Hypothalamus (tissue), 51 donors: ENCODE results near the gene LRMDA.
A peak's percentile ranks its signal among the peaks of the same experiment; 100 is the strongest.

Experiments used
- DNase-seq, 51 donors: peaks; one replicate each; lab custom pipeline; 2025; lab: John Stamatoyannopoulos, UW

Gene LRMDA

DNA sequence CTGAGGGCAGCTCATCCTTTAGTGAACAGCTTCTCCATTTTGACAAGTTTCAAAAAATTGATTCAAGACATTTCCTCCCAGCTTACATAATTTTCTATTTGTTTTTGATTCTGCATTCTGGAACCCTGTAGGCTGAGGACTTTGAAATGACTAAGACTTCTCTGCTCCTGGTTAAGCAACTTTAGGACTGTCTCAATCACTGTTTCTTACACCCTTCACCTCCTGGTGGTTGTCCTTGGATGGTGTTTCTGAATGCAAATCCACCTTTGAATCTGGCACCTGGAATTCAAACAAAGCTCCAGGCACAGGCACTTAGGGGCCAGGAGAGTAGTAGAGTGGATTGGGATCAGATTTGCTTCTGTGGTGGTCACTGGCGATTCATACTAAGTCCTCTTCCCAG, 595.5 kb downstream of the LRMDA start:
- DNase-seq: no peak

DNA sequence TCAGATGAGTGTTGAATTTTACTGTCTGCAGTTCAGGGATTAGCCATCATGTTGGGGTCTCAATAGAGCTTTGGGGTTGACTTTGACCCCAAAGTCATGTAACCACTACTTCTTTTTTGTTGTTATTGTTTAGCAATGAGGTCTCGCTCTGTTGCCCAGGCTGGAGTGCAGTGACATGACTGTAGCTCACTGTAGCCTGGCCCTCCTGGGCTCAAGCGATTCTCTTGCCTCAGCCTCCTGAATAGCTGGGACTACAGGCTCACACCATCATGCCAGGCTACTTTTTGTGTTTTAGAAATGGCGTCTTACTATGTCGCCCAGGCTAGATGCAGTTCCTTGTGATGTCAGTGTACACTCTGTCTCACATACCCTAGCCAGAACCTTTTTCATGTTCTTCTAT, 598.4 kb downstream of the LRMDA start:
- no peak for DNase-seq

DNA sequence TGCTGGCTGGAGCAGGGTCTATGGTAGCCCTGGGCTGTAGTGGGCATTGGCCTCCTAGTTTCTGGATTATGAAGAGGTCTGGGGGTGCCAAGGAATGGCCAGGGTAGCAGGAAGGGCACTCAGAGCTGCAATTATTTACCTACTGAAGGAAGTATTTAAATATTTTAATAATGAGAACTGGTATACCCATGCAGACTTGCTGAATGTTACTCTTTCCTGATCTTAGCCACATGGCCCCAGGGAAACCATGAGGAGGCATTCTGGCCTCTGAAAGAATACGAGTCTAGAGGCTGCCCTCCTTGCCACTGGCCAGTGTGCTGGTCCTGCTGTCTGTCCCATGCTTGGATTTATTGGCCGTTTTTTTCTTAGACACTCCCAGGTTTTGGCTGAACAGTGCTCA, 599.7 kb downstream of the LRMDA start:
- DNase-seq: no peak

DNA sequence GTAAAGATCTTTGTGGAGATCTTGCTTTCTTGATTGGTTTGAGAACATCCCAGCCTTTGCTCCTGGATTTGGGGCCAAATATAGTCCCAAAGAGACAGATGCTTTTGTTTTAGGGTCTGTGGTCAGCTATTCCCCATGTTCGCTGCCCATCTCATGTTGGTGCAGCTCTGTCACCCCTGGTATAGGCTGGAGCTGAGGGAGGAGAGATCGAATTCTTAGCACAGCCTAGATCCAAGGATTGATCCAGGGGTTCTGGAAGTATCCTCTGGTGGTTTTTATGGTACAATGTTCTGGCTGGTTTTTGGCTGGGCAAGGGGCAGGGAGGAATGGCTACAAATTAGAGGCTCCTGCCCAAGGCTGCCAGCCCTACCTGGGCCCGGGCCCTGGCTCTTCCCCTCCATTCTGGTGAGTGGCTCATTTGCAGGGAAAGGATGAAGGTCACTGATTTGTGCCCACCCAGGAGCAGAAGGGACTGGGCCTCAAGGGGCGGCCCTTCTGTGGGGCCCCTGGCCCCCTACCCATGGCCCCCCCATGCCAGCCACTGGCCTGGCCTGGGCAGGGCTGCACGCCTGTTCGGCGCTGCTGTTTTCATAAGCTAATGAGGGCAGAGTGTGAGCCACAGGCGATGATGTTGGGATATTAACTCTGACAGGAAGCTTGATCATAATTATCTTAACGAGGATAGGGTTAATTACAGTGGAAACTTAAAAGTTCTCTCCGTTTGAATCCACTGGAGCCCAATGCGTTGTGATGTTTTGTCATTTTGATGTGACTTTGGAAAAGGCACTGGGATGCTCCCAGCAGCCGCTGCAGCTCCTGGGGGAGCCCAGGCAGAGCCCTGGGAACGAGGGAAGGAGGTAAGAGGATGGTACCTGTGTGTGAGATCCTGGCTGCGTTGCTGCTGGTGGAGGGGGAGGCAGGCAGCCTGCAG, 600.6 kb downstream of the LRMDA start:
- DNase-seq: no peak

DNA sequence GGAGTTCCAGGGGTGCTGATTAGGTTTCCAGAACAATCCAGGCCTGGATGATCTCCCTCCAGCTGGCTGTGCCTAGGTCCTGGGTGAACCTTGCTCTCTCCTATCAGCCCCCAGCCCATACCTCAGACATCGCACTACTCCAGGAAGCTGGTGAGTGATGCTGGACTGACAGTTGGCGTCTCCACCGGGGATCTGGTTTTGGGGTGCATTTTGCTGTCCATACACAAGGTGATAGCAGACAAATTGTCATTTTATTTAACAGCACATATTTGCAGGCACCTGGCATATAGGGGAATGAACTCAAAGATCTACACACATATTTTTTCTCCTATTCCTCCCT, 601.2 kb downstream of the LRMDA start:
- DNase-seq: no peak

DNA sequence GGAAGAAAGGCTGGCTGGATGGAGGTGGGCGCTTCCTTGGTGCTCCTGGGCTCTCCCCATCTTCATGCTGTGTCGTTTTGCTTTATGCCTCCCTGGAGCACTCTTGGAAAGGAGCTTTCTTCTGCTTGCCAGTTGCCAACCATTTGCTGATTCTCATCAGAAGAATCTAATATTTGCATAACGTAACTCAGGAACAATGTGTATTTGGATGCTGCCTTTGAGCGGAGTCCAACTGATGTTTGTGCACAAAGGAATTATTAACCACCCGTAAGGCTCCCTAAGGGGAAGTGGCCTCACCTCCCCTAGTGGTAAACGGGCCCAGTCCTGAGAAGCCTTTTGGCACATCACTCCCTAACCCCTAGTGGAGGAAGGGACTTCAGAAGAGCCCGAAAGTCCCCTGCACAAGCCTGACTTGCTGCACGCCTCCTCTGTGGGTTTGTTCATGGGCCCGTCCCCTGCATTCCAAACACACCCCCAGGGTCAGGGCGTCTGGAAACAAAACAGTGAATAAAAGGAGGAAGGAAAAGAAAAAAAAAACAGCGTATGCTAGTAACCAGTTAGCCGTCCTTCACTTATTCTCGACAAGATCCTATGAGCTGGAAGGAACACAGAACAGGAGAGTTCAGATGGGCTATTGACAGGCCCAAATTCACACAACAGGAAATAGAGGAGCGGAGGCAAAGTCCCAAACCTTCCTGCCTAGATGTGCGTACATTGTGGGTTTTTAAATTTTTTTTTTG, 602.2 kb downstream of the LRMDA start:
- peak in 2 of 51 donors; percentile 2 to 8 for DNase-seq

DNA sequence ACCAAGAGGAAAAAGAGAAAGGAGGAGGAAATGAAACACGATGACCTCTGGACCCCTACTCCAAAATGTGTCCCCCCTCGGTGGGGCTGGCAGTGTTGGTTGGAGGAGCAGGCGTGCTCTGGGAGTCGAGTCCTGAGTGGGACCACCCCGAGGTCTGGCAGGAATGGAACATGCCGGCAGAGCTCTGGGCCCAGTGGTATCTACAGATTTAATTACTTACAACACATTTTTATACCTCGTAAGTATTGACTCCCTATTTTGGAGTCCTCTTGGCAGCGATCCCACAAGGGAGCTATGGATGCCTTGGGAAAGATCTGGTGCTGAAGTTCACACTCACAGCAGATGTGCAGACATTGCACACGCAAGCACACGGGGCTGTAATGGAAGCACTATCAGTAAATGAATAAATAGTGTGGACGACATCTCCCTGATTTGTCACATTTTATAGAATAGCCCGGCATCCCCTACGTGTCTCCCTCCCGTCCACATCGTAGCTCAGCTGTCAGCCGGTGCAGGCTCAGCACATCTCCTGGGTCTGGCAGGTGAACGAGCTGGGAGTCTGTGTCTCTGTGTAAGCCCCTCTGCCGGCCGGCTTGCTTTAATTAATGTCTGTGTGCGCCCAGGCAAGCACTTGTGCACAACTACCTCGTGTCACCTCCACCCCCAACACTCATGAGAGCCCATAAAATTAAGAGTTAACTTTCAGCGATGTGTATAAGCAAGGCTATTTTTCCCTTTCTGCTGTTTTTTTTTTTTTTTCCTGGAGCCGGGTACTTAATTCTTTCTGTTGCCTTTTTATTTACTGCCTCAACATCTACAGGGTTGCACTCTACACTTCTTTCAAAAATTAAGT, 603.2 kb downstream of the LRMDA start:
- DNase-seq: no peak

DNA sequence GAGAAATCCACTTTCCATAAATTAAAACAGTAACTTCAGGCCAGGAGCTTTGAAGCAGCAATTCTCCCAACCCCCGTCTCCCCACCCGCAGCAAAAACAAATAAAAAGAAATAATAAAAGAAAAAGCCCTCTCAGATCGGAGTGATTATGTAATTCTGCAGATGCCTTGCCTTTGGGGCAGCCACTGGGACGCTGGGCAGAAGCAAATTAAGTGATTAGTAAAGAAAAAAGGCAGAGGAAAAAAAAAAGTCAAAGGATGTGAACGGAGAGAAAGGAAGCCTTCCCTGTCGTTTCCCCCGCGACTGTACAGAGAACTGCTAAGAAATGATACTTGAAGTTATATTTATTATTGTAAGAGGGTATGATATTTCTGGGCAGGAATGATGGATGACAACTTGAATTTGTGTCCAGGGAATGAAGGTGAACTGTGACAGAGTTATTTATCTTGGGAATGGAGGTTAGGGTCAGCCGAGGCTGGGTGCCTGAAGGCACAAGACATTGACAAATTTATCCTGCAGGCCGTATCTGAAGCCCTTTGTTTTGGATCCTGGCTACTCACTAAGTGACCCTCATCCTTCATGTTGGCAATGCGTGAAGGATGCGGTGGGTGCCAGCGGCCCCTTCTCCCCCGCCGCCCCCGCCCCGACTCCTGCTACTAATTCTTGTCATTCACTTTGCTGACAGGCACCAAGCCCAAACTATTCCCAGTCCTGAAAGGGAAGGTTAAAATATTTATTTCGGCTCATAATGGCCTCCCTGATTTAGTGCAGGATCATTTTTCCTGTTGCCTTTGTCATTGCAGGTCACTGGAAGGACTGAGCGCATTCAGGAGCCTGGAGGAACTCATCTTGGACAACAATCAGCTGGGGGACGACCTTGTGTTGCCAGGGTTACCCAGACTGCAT, 604.0 kb downstream of the LRMDA start:
- DNase-seq: peak in 4 of 51 donors; percentile 2 to 26 (median 6)

DNA sequence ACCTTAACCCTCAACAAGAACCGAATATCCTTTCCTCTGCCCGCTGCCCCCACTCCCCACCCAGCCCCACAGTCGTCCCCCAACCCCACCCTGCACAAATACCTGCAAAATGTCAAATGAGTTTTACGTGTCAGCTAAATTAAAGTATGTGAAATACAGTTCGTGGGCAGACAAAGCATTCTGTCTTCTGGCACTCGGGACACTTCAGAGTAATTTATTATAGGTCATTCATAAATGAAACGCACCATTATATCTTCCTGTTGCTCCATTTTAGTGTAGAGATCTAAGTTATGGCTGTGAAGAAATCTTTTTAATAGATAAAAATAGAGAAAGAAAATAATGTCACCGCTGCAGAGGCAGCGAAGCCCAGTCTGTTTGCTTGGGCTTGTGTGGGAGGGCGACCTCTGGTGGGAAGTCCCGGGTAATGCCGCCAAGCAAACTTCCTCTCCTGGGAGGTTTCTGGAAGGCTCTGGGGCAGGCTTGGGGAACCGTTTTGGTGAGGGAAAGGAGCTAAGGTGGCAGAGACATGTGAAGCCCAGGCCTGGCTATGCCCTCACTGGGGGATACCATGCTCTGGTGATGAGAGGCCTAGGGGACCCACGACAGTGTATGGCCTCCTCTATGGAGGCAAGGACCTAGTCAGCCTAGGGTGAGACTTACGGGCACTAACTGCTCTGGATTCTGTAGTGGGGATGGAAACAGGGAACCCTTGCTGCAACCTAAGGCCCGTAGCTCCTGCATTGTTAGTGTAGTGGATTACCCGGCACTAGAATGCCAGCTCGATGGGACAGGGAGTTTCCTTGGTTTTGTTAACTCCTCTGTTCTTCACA, 604.9 kb downstream of the LRMDA start:
- DNase-seq: peak in 50 of 51 donors; percentile 6 to 78 (median 53)

DNA sequence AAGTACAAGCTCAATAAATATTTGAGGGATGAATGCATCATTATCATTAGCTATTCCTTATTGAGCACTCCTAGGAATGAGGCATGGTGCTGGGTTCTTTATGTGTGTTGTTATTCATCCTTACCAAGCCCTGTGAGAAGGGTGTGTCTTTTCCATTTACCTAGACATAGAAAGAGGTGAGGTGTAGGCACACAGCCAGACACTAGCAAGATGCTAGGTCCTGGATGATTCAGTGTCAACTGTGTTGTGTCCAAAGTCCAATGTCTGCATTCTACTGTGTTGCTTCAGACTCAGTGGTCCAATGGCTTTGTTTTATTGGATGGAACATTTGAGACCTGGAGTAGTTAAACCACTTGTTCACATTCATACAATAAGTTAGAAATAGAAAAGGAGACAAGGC, 605.5 kb downstream of the LRMDA start:
- DNase-seq: no peak

DNA sequence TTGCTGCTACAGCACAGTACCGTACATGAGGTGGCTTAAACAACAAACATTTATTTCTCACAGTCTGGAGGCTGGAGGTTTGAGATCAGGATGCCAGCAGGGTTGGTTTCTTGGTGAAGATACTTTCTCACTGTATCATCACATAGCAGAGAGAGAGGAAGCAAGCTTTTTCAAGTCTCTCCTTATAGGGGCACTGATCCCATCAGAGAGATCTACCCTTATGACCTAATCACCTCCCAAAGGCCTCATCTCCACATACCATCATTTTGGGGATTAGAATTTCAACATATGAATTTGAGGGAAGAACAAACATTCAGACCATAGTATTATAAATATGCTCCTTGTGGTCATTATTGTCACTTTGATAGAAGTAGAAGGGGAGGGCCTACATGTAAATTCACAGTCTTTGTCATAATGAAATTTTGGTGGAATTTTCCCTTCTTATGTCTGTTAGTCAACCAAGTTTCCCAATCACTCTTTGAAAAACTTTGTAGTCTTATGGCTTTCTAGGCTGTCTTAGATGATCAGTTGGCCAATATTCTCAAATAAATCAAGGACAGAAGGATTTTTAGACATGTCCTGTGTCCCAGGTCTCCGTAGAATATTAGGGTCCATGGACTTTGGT, 606.2 kb downstream of the LRMDA start:
- DNase-seq: no peak

DNA sequence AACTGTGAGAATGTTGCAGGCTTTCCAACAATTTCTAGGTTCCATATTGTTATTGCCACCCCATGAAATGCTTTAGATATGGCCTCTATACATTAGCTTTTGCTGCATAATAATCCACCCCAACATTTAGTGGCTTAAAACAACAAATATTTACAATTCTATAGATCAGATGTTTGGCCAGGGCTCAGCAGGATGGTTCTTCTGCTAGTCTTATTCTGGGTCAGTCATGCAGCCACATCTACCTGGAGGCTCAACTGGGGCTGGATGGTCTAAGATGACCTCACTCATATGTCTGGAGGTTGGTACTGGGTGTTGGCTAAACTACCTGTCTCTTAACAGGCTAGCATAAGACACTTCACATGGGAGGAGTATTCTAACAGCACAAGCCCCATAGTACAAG, 607.3 kb downstream of the LRMDA start:
- no peak for DNase-seq

DNA sequence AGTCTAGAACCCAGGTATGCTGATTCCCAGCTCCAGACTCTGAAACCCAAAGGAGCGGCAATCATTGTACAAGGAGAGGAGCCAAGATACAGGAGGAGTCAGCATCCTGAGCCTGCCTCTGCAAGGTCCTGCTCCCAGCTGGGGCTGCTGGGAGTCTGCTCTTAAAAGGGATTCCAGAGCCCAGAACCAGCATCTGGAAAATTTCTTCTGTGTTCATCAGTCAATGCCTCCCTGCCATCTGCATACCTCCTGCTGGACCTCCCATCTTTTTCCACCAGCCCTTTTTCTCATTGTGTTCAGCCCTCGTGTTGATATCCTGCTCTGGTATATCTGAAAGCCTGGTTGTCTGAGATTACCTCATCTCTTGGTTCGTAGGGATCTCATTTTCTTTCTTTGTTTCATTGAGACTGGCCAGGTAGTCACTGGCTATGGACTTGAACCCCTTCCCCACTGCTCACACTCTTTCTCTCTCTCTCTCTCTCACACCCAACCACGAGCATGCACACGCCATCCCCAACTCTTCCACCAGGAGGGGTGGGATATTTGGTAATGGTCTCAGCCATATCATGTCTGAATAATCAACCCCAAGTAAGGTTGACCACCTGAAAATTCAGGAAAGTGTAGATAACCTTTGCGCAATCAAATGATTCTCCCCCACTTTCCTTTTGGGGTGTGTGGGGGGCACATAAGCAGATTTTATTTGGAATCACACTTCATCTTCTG, 608.8 kb downstream of the LRMDA start:
- DNase-seq: no peak

DNA sequence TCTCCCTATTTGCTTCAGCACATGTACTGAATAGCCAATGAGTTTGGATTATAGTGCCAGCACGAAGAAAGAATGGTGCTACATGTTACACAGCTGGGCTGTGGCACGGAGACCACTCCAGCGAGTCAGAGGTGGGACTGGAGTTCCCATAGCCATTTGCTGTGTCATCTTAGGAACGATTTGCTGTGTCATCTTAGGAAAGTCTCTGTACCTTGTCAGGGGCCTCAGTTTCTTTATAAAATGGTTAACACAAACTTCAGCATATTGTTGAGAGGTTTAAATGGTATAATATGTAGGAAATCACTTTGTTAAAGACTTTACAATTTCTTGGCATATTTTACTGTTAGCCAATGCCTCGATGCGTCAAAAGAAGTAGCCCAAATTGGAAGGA, 609.4 kb downstream of the LRMDA start:
- DNase-seq: no peak

DNA sequence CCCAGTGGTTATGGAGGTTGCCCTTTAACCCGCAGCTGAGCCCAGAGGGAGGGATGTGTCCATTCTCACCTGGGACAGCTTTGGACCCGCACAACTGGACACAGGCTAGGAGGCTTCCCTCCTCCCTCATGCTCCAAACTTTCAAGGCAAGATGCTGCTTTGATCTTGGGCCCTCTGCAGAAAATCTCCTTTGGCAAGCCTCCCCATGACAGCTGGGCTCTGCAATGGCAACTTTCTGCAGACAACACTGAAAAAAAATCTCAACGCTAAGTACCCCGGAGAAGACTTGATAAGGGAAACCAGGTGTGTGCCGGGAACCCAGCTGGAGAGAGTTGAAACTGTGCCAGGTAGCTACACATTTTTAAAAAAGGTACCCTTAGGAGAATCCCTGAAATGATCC, 610.1 kb downstream of the LRMDA start:
- DNase-seq: no peak

DNA sequence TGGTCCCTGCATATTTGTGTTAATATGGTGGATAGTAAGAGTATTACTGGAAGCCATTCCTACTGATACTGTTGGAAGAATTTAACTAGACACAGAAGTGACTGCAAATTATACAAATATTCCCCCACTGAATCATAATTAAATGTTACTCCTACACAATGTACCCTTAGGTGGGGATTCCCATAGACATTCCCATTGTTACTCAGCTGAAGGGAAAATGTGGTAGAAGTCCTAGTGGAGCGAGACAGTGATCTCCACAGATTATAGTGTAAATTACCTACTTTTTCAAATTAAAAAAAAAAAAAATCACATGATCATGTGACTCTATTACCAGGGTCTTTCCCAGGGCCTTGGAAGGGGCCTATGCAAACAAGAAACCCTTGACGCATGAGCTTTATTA, 611.8 kb downstream of the LRMDA start:
- DNase-seq: no peak

DNA sequence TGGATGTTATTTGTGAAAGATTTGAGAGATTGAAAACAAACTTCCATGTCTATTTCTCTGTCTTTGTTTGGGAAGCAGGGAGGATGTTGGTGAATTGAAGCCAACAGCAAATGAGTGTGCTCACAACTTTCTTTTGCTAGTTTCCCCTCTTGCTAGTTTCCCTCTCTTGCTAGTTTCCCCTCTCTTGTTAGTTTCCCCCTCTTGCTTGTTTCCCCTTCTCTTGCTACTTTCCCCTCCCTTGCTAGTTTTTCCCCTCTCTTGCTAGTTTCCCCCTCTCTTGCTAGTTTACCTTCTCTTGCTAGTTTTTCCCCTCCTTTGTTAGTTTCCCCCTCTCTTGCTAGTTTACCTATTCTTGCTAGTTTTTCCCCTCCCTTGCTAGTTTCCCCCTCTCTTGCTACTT, 613.3 kb downstream of the LRMDA start:
- DNase-seq: no peak

DNA sequence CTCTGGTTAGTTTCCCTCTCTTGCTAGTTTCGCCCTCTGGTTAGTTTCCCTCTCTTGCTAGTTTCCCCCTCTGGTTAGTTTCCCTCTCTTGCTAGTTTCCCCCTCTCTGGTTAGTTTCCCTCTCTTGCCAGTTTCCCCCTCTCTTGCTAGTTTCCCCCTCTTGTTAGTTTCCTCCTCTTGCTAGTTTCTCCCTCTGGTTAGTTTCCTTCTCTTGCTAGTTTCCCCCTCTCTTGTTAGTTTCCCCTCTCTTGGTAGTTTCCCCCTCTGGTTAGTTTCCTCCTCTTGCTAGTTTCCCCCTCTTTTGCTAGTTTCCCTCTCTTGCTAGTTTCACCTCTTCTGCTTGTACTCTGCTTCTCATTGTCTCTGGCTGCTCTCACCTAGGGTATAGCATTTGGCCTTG, 613.8 kb downstream of the LRMDA start:
- no peak for DNase-seq
